ENCODE data around the gene RUBCNL. TPM values are rescaled to one million over a fixed set of nuclear protein-coding genes. Genes with fewer than 3 reads are reported as not detected.

The RUBCNL gene
- total RNA-seq, 1 donor from 2014 or later, result 1.7 TPM

DNA sequence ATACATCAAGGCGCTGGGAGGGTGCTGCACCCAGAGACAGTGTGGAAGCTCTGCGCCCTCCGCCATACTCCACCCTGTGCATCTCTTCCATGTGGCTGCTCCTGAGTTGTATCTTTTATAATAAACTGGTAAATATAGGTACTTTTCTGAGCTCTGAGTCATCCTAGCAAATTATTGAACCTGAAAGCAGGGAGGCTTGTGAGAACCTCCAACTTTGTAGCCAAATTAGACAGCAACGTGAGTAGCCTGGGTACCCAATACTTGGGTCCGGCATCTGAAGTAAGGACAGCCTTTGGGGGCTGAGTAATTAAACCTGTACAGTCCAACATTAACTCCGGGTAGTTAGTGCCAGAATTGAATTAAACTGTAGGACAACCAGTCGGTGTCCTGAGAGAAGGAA lies 57.4 kb downstream of the RUBCNL start:
- intact Hi-C loops (cut with DNase I), result no loop called here
- Histone ChIP-seq H3K27ac (no peak overlapping the region), H3K4me3 (no peak overlapping the region), H3K36me3 (no peaks in the 10 kb centered on the region), H3K27me3 (no peaks in the 10 kb centered on the region), H3K9me3 (no peaks in the 10 kb centered on the region), H3K4me1 (no peaks in the 10 kb centered on the region)
- TF ChIP-seq POLR2AphosphoS5 (IDR thresholded peaks at IDR 0.05; ENCODE audit: insufficient read depth in 1 of 2, low read depth in 1 of 2) (no peak), POLR2A (IDR thresholded peaks at IDR 0.05) (no peak)
- TF ChIP-seq, protein P1, sequence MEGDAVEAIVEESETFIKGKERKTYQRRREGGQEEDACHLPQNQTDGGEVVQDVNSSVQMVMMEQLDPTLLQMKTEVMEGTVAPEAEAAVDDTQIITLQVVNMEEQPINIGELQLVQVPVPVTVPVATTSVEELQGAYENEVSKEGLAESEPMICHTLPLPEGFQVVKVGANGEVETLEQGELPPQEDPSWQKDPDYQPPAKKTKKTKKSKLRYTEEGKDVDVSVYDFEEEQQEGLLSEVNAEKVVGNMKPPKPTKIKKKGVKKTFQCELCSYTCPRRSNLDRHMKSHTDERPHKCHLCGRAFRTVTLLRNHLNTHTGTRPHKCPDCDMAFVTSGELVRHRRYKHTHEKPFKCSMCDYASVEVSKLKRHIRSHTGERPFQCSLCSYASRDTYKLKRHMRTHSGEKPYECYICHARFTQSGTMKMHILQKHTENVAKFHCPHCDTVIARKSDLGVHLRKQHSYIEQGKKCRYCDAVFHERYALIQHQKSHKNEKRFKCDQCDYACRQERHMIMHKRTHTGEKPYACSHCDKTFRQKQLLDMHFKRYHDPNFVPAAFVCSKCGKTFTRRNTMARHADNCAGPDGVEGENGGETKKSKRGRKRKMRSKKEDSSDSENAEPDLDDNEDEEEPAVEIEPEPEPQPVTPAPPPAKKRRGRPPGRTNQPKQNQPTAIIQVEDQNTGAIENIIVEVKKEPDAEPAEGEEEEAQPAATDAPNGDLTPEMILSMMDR (IDR thresholded peaks at IDR 0.05), result no peak
- no peak for DNase-seq (ENCODE audit: extremely low spot score in 2 of 2)

DNA sequence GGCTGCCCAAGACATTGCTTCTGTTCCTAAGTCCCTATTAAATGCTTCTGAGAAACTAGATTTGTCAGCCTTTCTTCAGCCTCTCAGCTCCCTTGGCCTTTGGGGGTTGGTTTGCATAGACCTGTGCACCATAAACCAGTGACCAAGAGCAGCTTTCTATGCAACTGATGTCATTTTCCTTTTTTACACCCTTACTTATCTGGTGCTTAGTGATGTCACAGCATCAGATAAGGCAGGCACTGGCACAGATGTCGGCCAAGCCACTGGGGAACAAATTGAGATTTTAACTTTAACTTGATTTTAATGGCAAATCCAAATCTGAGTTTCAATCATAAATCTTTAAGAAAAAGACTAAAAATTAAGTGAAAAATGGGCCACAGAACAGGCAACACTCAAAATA lies 59.8 kb downstream of the RUBCNL start:
- Histone ChIP-seq H3K4me3 (no peak overlapping the region), H3K36me3 (no peaks in the 10 kb centered on the region), H3K27me3 (no peaks in the 10 kb centered on the region), H3K4me1 (no peaks in the 10 kb centered on the region), H3K9me3 (no peaks in the 10 kb centered on the region), H3K27ac (no peak overlapping the region)
- TF ChIP-seq, protein P1 (IDR thresholded peaks at IDR 0.05), result no peak
- no peak for TF ChIP-seq POLR2A (IDR thresholded peaks at IDR 0.05)
- TF ChIP-seq POLR2AphosphoS5 (IDR thresholded peaks at IDR 0.05; ENCODE audit: insufficient read depth in 1 of 2, low read depth in 1 of 2), result no peak
- intact Hi-C loops (cut with DNase I), result no loop called here
- no peak for DNase-seq (ENCODE audit: extremely low spot score in 2 of 2)

DNA sequence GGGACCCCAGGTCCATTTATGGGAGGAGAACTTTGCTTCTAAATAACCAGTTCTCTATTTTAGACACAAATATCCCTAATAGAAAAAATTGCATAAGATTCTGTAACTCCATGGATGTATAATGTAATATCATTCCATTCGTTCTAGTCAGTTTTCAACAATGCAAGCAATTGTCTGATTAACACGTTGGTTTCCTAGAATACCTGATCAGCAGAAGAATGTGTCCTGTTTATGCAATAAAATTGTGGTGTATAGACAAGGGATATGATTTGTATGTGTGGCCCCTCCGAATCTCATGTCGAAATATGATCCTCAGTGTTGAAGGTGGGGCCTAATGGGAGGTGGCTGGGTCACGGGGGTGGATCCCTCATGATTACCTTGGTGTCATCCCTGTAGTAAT lies 62.1 kb downstream of the RUBCNL start:
- Histone ChIP-seq H3K36me3 (no peaks in the 10 kb centered on the region), H3K27me3 (no peaks in the 10 kb centered on the region), H3K4me1 (no peaks in the 10 kb centered on the region), H3K9me3 (no peaks in the 10 kb centered on the region), H3K4me3 (no peak overlapping the region), H3K27ac (no peak overlapping the region)
- DNase-seq (ENCODE audit: extremely low spot score in 2 of 2), result no peak
- TF ChIP-seq, protein P1 (IDR thresholded peaks at IDR 0.05), result no peak
- TF ChIP-seq POLR2A (IDR thresholded peaks at IDR 0.05), result no peak
- TF ChIP-seq POLR2AphosphoS5 (IDR thresholded peaks at IDR 0.05; ENCODE audit: insufficient read depth in 1 of 2, low read depth in 1 of 2), result no peak
- intact Hi-C loops (cut with DNase I), result no loop called here

DNA sequence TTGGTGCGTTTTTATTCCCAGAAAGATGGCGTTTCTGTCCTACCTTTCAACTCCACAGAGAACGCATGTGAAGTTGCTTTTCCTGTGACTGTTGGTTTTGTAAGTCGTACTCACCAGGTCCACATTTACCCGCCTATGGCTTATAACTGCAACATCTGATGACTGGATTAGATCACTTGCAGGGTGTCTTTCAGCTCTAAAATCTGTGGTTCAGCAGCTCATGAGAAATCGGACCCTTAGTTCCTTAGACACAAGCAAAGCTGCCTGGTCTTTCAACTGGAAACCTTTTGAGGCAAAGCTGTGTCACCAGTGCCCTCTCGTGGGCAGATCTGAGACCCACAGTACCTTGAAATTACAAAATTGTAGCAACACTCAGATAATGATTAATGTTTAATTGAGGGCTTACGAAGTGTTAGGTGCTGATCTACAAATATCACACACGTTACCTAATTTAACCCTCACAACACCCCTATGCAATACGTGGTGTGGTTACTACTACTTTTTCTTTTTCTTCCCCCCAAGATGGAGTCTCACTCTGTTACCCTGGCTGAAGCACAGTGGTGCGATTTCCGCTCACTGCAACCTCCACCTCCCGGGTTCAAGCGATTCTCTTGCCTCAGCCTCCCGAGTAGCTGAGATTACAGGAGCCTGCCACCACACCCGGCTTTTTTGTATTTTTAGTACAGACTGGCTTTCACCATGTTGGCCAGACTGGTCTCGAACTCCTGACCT lies 65.4 kb downstream of the RUBCNL start:
- TF ChIP-seq POLR2A (IDR thresholded peaks at IDR 0.05) (no peak), POLR2AphosphoS5 (IDR thresholded peaks at IDR 0.05; ENCODE audit: insufficient read depth in 1 of 2, low read depth in 1 of 2) (no peak)
- TF ChIP-seq, protein P1 (IDR thresholded peaks at IDR 0.05), result peak in 2 of 3 experiments; percentile 17 to 64
- Histone ChIP-seq H3K4me3 (no peak overlapping the region), H3K36me3 (no peaks in the 10 kb centered on the region), H3K27me3 (no peaks in the 10 kb centered on the region), H3K27ac (no peak overlapping the region), H3K4me1 (no peaks in the 10 kb centered on the region), H3K9me3 (no peaks in the 10 kb centered on the region)
- no peak for DNase-seq (ENCODE audit: extremely low spot score in 2 of 2)
- intact Hi-C loops (cut with DNase I), result no loop called here

DNA sequence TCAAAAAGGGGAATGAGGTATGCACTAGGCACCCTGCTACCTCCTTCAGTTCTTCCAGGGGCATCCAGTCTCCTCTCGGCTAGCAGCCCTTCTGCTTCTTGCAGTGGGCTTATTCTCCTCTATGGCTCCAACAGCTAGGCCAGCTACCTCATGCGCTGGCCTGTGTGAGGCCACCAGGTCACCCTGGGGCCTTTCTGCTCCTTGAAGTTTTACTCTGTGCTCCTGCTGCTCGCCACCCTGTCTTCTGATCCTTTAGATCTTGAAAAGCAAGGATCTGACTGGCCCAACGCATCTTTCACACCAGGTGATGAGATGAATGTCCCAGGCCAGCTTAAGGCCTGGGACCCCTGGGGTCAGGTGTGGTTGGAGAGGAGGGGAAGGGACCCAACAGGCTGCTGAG lies 66.2 kb downstream of the RUBCNL start:
- TF ChIP-seq POLR2AphosphoS5 (IDR thresholded peaks at IDR 0.05; ENCODE audit: insufficient read depth in 1 of 2, low read depth in 1 of 2) (no peak), POLR2A (IDR thresholded peaks at IDR 0.05) (no peak)
- TF ChIP-seq, protein P1 (IDR thresholded peaks at IDR 0.05), result no peak

More for the DNA sequence above, 66.2 kb downstream of the RUBCNL start:
- H3K4me1 ChIP-seq, result no peaks in the 10 kb centered on the region
- H3K4me3 ChIP-seq, result no peak overlapping the region
- no peaks in the 10 kb centered on the region for H3K36me3 ChIP-seq
- no peaks in the 10 kb centered on the region for H3K27me3 ChIP-seq
- DNase-seq (ENCODE audit: extremely low spot score in 2 of 2), result no peak
- intact Hi-C loops (cut with DNase I), result no loop called here
- H3K9me3 ChIP-seq, result no peaks in the 10 kb centered on the region
- H3K27ac ChIP-seq, result no peak overlapping the region
